ENCODE measurements around the gene GNAO1.

GRCh38 chr16:56191156-56191815 lies at the start of gene GNAO1:
- 0 out of 2 replicates have a peak, but pooled peaks have one; percentile 23 for TF ChIP-seq EZH2phosphoT487 (IDR thresholded peaks at IDR 0.05; ENCODE audit: insufficient read depth, low read depth)
- TF ChIP-seq EZH2 (IDR thresholded peaks at IDR 0.05; ENCODE audit: insufficient read depth, poor library complexity, severe bottlenecking), result peak; percentile 58
